Esophagus mucosa (tissue), 1 donor: ENCODE data around the gene RASL12. TPM values are rescaled to one million over a fixed set of nuclear protein-coding genes. Genes with fewer than 3 reads are reported as not detected.

Experiments used
- ATAC-seq: fragments of 200-7000 bp; cut with Tn5 transposase; one replicate; pipeline ENCODE4 v1.9.1; 2020
- total RNA-seq: library from RNA; stranded (reverse); gene quantifications from one replicate; pipeline ENCODE4 v1.2.4, GENCODE V29; 2023
- donor health status: DM: yes; HTN: yes; CAD: no.

The RASL12 gene
- total RNA-seq, 1 donor from 2014 or later: 1.5 TPM

- ATAC-seq: no peak
These were observed 4.8 kb upstream of the RASL12 start for GRCh38 chr15:65072617-65073016.

- no peak for ATAC-seq
These were observed 4.2 kb upstream of the RASL12 start for GRCh38 chr15:65072027-65072426.

GRCh38 chr15:65071381-65071811, 3.6 kb upstream of the RASL12 start:
- no peak for ATAC-seq

GRCh38 chr15:65069779-65070546, 2.2 kb upstream of the RASL12 start:
- no peak for ATAC-seq

- no peak for ATAC-seq
These were observed 1.4 kb upstream of the RASL12 start for GRCh38 chr15:65069179-65069578.

- ATAC-seq: peak; percentile 7
These were observed 605 bp upstream of the RASL12 start for GRCh38 chr15:65068403-65068788.

GRCh38 chr15:65067317-65067644, 510 bp downstream of the RASL12 start:
- ATAC-seq: no peak

GRCh38 chr15:65066635-65067316, 1.0 kb downstream of the RASL12 start:
- no peak for ATAC-seq

- no peak for ATAC-seq
These were observed 1.7 kb downstream of the RASL12 start for GRCh38 chr15:65066001-65066634.

GRCh38 chr15:65062726-65063125, 5.1 kb downstream of the RASL12 start:
- no peak for ATAC-seq

- no peak for ATAC-seq
These were observed 5.7 kb downstream of the RASL12 start for GRCh38 chr15:65062061-65062460.

- no peak for ATAC-seq
These were observed 7.0 kb downstream of the RASL12 start for GRCh38 chr15:65060641-65061397.

GRCh38 chr15:65059931-65060596, 7.7 kb downstream of the RASL12 start:
- ATAC-seq: no peak

- no peak for ATAC-seq
These were observed 8.4 kb downstream of the RASL12 start for GRCh38 chr15:65059369-65059750.

GRCh38 chr15:65058394-65059368, 9.1 kb downstream of the RASL12 start:
- ATAC-seq: no peak

- ATAC-seq: no peak
These were observed 10.2 kb downstream of the RASL12 start for GRCh38 chr15:65057549-65057940.

- peak; percentile 39 for ATAC-seq
These were observed 10.8 kb downstream of the RASL12 start for GRCh38 chr15:65056868-65057548.

- ATAC-seq: no peak
These were observed 11.7 kb downstream of the RASL12 start for GRCh38 chr15:65056106-65056505.

GRCh38 chr15:65055201-65055870, 12.5 kb downstream of the RASL12 start:
- ATAC-seq: peak; percentile 84
